Measurements from ENCODE around the gene RND2. TPM values are rescaled to one million over a fixed set of nuclear protein-coding genes. Genes with fewer than 3 reads are reported as not detected.

The RND2 gene
- total RNA-seq, 4 donors from 2014 or later: 2.7 to 3.2 (median 2.8) TPM

- H3K27me3 ChIP-seq: no peaks in the 10 kb centered on the region
- H3K9me3 ChIP-seq: no peaks in the 10 kb centered on the region
- WGBS: 25% methylated on average over 24 of the region's 40 CpGs
- TF ChIP-seq CTCF (IDR thresholded peaks at IDR 0.05) (no peak), EP300 (IDR thresholded peaks at IDR 0.05) (no peak), POLR2AphosphoS5 (IDR thresholded peaks at IDR 0.05) (peak; percentile 51 to 74), POLR2A (IDR thresholded peaks at IDR 0.05; ENCODE audit: low read depth) (no peak)
- H3K4me1 ChIP-seq: peaks cover 44 to 70% (median 65%) of the 10 kb centered on the region in 4 donors
- intact Hi-C loops (cut with DNase I): loop anchor here (5.0 kb wide), 1 partner anchor 146 kb away; no protein-coding TSS in a partner anchor
- H3K27ac ChIP-seq (replicated peaks in 1 of 4): peak overlapping the region; percentile 85 to 93 (median 88)
- H3K36me3 ChIP-seq: peaks cover 6 to 25% (median 24%) of the 10 kb centered on the region in 4 donors
- DNase-seq (ENCODE audit: extremely low spot score): peak; percentile 96
- H3K4me3 ChIP-seq: peak overlapping the region; percentile 86 to 97 (median 94)
Measured at GRCh38 chr17:43020789-43021740, 4.0 kb upstream of the RND2 start.

- Histone ChIP-seq H3K36me3 (peaks cover 0 to 17% (median 15%) of the 10 kb centered on the region in 4 donors), H3K4me1 (peaks cover 35 to 63% (median 57%) of the 10 kb centered on the region in 4 donors), H3K27ac (replicated peaks in 1 of 4) (peak within 1 kb of the TSS; percentile 85 to 93 (median 88)), H3K27me3 (no peaks in the 10 kb centered on the region), H3K4me3 (peak within 1 kb of the TSS; percentile 86 to 97 (median 94)), H3K9me3 (no peaks in the 10 kb centered on the region)
- intact Hi-C loops (cut with DNase I): loop anchor here (5.0 kb wide), 1 partner anchor 145 kb away; no protein-coding TSS in a partner anchor
- WGBS: 1% methylated on average over 25 of the region's 80 CpGs
- TF ChIP-seq EP300 (IDR thresholded peaks at IDR 0.05) (no peak), POLR2AphosphoS5 (IDR thresholded peaks at IDR 0.05) (peak; percentile 69 to 88), POLR2A (IDR thresholded peaks at IDR 0.05; ENCODE audit: low read depth) (peak; percentile 44), CTCF (IDR thresholded peaks at IDR 0.05) (peak in 1 of 3 experiments; percentile 2)
- no peak for DNase-seq (ENCODE audit: extremely low spot score)
Measured at GRCh38 chr17:43021741-43022512, 3.1 kb upstream of the RND2 start, which contains the start of gene VAT1. Gene VAT1, minus strand, starts transcription at chr17:43022385. Its CDS starts 63 bp downstream, at chr17:43022322.

GRCh38 chr17:43025290-43025657 is 243 bp downstream of the RND2 start:
- H3K36me3 ChIP-seq: no peaks in the 10 kb centered on the region
- intact Hi-C loops (cut with DNase I): loop anchor here (2.0 kb wide), 1 partner anchor 100 kb away; the partner anchor contains the start of gene BRCA1
- H3K4me3 ChIP-seq: peak overlapping the region; percentile 61 to 67 (median 63)
- peaks cover 12 to 36% (median 33%) of the 10 kb centered on the region in 4 donors for H3K4me1 ChIP-seq
- WGBS: 9% methylated on average over 22 of the region's 27 CpGs
- DNase-seq (ENCODE audit: extremely low spot score): no peak
- H3K27ac ChIP-seq (replicated peaks in 1 of 4): peak overlapping the region; percentile 81 to 87 (median 83)
- H3K27me3 ChIP-seq: no peaks in the 10 kb centered on the region
- TF ChIP-seq POLR2A (IDR thresholded peaks at IDR 0.05; ENCODE audit: low read depth) (no peak), POLR2AphosphoS5 (IDR thresholded peaks at IDR 0.05) (no peak)
- H3K9me3 ChIP-seq: no peaks in the 10 kb centered on the region

- Histone ChIP-seq H3K9me3 (no peaks in the 10 kb centered on the region), H3K27ac (replicated peaks in 1 of 4) (peak overlapping the region; percentile 81 to 87 (median 83)), H3K4me3 (peak overlapping the region; percentile 61 to 67 (median 63)), H3K36me3 (no peaks in the 10 kb centered on the region), H3K27me3 (no peaks in the 10 kb centered on the region), H3K4me1 (peaks cover 7 to 29% (median 26%) of the 10 kb centered on the region in 4 donors)
- intact Hi-C loops (cut with DNase I): loop anchor here (2.0 kb wide), 1 partner anchor 99 kb away; the partner anchor contains the start of gene BRCA1
- 62% methylated on average over 16 of the region's 16 CpGs for WGBS
- TF ChIP-seq EP300 (IDR thresholded peaks at IDR 0.05) (no peak), POLR2A (IDR thresholded peaks at IDR 0.05; ENCODE audit: low read depth) (no peak), POLR2AphosphoS5 (IDR thresholded peaks at IDR 0.05) (no peak), CTCF (IDR thresholded peaks at IDR 0.05) (no peak)
- DNase-seq (ENCODE audit: extremely low spot score): no peak
Measured at GRCh38 chr17:43025766-43026537, 921 bp downstream of the RND2 start.
